GM18505 (cell line): ENCODE data around the gene TWIST2.

Experiments used
- ATAC-seq: cut with Tn5 transposase; IDR thresholded peaks from one replicate; pipeline ENCODE4 v1.9.1; 2021; ENCODE audit not compliant: unreplicated experiment
- POLR2A ChIP-seq: IDR thresholded peaks from 4 replicates; pipeline ENCODE4 v1.6.1; 2011; ENCODE audit warnings: borderline replicate concordance; ENCODE audit not compliant: insufficient read depth, insufficient read length; ENCODE audit errors: extremely low read depth

TWIST2 gene

DNA sequence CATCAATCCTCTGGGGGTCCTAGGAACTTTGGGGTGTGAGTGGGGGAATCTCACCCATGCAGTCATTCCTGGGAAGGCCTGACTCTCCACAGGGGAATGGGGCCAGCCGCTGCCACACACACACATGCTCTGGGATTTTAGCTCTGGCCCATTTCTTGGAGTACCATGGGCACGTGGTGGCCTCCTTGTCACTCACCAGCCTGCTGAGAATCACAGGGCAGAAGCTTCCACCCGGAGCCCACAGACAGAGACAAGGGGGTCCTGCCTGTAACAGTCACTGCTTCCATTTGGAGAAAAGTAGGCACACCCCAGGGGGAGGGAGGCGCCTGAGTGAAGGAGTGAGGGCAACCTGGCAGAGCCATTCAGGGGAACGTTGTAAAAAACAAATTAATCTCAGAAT is 48.8 kb downstream of the TWIST2 start:
- TF ChIP-seq POLR2A: no peak

DNA sequence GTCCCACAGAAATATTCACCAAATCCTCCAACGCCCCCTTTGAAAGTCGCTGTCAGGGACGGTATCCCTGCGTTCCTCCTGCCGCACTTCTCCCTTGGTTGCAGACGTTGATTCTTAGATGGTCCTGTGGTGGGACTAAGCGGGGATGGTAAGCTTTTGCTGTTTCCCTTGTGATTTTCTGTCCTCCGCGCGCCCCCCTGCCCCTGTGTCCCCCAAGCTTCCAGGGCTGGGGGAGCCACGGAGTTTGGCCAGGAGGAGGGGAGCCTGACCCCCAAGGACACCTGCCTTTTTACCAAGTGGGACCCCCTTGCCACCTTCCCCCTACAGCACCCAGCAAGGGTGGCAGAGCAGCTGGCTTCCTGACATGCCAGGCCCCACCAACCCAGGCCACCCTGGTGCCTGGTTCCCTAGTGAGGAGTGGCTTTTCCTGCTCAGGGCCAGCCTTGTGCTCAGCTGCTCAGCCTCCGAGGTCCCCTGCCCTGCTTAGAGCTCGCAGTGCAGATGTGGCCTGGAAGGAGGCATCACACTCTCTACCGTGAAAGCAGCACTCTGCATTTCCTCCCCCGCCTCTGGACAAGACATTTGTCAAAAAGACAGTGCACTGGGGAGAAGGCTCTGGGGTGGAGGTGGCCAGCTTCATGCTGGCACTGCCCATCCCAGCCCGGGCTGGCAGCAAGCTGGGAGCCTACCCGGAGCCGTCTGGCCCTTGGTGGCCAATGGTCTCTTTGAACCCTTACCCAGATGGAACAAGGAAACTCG is 49.4 kb downstream of the TWIST2 start:
- ATAC-seq: no peak
- TF ChIP-seq POLR2A: no peak

More for the DNA sequence above, 48.8 kb downstream of the TWIST2 start:
- no peak for ATAC-seq

DNA sequence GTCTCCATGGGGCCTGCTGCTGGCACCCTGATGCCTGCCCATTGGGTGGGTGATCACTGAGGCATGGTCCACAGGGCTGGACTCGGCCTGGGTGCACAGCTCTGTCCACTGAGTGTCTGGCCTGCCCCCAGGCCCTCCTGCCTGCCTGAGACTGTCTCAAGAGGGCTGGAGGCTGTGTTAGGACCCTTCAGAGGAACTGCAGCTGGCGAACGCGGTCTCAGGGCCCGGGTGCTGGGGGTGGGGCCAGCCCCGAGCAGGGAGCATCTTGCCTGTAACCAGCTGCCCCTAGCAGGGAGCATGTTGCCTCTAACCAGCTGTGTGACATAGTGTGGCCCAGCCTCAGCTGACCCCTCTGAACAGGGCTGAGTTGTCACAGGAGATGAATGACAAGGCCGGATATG is 50.0 kb downstream of the TWIST2 start:
- ATAC-seq: no peak

DNA sequence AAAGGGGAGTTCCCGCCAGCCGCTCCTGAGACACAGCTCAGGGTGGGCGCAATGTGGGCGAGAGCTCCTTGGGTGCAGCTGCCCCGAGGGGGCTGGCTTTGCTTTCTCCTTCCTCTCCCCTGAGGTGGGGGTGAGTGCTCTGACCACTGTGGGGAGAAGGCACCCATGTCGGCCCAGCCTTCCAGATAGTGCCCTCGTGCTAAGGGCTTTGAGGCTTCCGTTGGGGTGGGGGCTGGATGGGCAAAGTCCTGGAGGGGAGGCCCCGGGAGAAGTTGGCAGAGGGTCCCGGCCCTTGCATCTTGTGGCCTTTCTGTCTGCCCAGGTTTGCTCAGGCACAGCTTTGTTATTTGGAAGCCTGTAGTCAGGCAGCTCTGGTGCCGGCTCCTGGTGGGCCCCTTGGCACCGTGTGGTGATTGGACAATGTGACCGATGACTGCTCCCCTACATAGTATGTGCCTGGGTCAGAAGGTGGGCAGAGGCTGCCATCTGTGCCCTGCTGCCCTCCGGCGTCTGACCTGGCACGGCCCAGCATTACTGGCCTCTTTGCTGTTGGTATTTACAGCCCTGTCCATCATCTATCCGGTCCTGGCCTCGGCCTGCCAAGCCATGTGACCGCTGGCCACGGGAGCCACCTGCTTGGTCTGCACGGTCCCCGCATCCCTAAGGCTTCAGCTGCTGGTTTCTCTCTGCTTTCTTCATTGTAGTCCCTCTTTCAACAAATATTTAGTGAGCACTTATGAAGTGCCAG is 50.8 kb downstream of the TWIST2 start:
- TF ChIP-seq POLR2A: no peak
- ATAC-seq: no peak

More for the DNA sequence above, 50.0 kb downstream of the TWIST2 start:
- no peak for TF ChIP-seq POLR2A

DNA sequence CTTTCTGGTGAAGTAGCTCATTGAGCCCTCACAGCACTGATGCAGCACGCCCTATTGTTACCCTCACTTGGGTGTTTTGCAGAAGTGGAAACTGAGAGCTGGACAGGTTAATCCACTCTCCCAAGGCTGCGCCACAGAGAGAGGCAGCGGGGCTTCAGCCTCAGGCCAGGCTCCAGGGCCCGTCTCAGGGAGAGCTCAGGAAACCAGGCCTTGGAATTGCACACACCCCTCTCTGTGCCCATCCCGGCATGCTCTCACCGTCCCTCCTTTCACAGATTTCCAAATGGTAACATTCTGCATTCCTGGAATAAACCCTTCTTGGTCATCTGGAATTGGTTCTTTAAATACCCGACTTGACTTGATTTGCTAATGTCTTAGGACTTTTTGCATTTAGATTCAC is 51.5 kb downstream of the TWIST2 start:
- no peak for TF ChIP-seq POLR2A
- ATAC-seq: no peak

DNA sequence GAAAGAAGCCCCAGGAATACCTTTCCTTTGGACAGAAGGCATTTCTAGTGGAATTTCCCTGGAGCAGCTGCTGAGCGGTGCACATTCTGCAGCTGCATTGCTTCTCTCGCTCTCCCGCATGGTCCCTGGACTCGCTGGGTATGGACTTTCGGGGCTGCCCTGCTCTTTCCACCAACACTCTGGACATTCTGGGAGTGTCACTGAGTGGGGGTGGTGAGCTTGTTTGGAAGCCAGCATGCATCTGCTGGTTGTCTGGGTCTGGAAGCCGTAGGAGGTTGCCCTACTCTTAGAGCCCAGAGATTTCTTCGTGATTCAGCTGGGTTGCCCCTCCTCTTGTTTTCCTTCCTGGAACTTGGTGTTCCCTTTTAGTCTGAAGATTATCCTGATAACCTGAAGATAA is 52.6 kb downstream of the TWIST2 start:
- ATAC-seq: no peak
- no peak for TF ChIP-seq POLR2A

DNA sequence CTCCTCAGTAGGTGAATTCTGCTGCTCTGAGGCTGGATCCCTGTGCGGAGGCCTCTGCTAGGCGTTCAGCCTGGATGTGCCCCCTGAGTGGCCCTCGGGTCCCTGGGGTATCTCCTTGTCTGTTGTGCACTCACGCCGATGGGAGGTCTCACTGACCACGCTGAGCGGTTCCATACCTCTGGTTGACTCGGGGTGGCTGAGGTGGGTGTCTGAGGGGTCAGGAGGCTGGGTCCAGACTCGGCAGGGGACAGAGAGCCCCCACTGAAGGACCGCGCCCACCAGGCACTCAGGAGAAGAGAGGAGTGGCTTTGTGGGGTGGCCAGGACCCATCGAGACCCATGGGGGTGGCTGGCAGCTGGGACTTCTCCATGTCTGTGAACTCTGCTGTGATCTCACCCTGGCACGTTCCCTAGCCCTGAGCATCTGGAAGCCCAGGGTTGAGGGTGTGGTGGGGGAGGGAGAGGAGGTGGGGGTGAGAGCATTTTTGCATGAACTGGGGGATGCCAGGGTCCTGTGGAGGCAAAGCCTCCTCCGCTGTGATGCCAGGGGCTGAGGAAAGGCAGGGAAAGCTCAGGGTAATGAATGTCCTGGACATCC is 53.7 kb downstream of the TWIST2 start:
- TF ChIP-seq POLR2A: no peak
- ATAC-seq: no peak

DNA sequence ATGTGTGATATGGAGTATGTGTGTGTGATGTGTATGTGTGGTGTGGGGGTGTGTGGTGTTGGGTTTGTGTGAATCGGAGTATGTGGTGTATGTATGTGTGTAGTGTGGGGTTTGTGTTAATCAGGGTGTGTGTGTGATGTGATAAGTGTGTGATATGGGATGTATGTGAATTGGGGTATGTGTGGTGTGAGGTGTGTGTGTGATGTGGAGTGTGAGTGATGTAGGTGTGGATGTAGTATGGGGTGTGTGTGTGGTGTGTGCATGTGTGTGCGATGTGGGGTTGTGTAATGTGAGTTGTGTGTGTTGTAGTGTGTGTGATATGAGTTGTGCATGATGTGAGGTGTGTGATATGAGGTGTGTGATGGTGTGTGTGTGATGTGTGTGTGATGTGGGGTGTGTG is 54.4 kb downstream of the TWIST2 start:
- no peak for TF ChIP-seq POLR2A
- ATAC-seq: no peak

DNA sequence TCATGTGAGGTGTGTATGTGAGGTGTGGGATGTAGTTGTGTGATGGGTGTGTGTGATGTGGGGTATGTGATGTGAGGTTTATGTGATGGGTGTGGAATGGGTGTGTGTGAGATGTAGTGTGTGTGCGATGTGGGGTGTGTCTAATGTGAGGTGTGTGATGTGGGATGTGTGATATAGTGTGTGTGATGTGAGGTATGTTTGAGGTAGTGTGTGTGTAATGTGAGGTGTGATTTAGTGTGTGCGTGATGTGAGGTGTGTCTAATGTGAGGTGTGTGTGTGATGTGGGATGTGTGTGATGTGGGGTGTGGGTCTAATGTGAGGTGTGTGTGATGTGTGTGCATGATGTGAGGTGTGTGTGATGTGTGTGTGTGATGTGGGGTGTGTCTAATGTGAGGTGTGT is 55.3 kb downstream of the TWIST2 start:
- no peak for ATAC-seq
- TF ChIP-seq POLR2A: no peak

DNA sequence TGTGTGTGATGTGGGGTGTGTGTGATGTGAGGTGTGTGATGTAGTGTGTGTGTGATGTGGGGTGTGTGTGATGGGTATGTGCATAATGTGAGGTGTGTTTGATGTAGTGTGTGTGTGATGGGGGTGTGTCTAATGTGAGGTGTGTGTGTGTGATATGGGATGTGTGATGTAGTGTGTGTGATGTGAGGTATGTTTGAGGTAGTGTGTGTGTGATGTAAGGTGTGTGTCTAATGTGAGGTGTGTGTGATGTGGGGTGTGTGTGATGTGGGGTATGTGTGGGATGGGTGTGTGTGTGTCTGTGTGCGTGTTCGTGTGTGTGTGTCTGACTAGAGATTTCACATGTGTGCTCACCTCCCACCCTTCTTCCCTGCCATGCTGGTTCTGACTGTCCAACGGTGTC is 56.3 kb downstream of the TWIST2 start:
- ATAC-seq: no peak
- TF ChIP-seq POLR2A: no peak

DNA sequence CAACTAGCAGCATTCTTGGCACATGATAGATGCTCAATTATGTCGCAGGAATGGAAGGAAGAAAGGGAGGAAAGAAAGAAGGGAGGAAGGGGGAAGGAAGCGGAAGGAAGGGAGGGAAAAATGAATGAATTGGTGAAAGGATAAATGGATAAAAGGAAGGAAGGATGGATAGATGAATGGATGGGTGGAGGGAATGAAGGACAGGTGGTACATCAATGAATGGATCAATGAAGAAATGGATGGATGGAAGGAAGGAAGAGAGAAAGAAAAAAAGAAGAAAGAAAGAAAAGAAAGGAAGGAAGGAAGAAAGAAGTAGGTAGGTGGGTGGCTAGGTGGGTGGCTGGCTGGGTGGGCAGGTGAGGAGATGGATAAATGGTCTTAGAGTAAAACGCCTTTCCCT is 56.8 kb downstream of the TWIST2 start:
- no peak for TF ChIP-seq POLR2A
- no peak for ATAC-seq

DNA sequence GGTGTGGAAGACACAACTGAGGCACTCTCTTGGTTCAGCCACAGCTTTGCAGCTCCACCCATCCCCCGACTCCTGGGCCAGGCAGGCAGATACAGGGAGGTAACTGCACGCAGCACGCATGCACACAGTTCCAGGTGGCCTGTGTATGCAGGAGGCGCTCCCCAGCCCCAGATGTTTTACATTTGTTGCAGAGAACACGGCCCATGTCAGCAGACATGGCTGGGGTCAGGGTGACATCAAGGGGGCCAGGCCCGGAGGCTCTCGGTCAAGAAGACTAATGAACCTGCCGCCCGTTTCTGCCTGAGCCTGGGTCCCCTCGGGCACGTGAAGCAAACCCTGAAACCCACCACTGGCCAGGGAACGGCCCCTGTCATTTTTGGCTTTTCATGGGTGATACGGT is 57.3 kb downstream of the TWIST2 start:
- TF ChIP-seq POLR2A: no peak
- no peak for ATAC-seq

DNA sequence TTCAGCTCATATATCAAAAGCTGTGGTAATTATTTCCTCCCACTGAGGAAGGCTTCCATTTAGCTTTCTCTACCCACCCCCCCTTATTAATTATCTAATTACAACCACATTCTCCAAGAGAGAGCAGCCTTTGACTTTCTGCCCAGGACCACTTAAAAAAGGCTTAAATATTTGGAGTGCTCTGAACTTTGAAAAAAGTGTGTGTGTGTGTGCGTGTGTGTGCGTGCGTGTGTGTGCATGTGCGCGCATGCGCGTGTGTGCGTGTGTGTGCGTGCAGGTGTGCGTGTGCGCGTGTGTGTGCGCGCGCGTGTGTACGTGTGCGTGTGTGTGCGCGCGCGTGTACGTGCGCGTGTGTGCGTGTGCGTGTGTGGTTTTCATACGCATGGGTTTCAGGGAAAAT is 57.8 kb downstream of the TWIST2 start:
- ATAC-seq: no peak
- no peak for TF ChIP-seq POLR2A

DNA sequence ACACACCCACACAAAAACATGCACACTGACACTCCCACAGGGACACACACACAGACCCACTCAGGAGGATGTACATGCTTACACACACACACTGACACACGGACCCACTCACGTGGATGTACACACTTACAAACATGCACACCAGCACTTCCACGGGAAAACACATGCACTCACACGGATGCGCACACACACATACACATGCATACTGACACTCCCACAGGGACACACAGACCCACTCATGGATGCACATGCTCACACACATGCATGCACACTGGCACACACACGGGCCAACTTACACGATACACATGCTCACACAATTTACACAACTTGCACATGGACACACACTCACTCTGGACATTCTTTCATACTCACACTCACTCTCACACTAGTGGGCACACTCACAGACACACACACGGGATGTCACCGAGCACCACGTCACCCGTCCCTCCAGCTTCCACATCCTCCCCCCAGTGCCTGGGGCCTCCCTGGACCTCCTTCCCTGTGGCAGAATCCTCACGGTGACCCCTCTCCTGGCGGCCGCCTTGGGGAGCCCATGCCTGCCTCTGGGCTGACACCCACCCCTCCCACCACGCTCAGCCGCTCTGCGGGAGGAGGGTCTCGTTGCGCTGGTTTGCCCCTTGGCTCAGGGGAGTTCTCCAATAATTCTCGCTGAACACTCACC is 58.5 kb downstream of the TWIST2 start:
- no peak for ATAC-seq
- no peak for TF ChIP-seq POLR2A

DNA sequence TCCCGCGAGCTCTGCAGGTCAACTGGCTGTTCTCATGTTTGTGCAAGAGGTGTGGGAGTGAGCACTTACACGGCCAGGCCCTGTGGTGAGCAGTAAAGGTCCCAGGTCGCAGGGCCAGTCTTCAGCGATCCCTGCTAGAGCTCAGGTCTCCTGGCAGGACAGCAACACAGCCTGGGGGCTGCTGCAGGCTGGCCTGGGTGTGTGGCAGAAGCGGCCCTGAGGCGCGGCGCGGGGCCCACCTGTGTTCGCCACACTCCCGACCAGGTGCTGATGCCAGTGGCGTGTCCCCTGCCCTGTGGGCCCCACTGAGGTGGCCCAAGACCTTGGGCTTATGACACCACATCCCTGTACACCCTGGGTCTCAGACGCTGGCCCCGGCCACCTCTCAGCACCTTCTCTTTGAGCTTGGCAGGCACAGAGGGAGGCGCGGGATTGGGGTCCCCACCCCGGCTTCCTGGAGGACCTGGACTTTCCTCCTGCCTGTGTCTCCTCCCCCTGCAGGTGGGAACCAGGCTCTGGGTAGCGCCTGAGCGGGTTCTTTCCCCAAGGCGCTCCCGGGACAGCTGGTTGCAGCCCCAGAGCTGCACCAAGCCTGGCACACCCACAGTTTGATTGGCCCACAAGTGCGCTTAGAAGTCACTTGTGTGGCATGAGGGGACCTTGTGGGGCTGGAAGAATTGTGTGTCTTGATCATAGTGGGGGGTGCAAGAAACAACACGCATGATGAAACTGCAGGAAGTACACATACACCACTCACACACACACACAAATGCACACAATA is 59.2 kb downstream of the TWIST2 start:
- ATAC-seq: no peak

More for the DNA sequence above, 59.2 kb downstream of the TWIST2 start:
- TF ChIP-seq POLR2A: no peak
